Measurements from ENCODE around the gene PCDH7. TPM values are rescaled to one million over a fixed set of nuclear protein-coding genes. Genes with fewer than 3 reads are reported as not detected.

Gene PCDH7
- total RNA-seq, 1 donor from 2014 or later, result 2.8 TPM

DNA sequence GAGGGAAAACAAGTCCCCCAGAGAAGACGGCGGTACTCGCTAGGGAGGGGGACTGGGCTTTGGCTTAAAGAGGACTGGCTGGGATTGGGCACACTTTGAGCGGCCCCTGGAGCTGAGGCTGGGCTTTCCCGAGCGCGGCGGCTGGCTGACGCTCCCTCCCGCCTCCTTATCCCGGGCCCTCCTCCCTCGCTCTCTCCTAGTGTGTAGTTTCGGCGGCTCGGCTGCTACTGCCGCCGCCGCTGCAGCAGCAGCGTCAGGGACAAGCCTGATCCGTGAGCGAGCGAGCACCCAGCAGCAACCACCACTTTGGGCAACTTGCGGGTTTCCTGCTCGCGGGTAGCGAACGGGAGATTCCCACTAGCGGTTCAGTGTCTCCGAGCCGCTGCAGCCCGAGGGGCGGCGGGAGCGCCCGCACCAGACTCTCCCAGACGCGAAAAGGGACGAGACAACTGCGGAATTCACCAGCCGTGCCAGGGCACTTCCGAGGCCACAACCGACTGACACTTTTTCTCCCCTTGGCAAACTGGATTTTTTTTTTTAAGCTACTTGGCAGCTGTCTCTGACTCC is 632 bp upstream of the PCDH7 start:
- Mint-ChIP-seq H3K4me3 (ENCODE audit: unreplicated experiment) (peak overlapping the region; percentile 86), H3K9me3 (ENCODE audit: unreplicated experiment) (peaks cover 20% of the 10 kb centered on the region), H3K27ac (ENCODE audit: unreplicated experiment) (no peak overlapping the region), H3K36me3 (ENCODE audit: unreplicated experiment) (no peaks in the 10 kb centered on the region), H3K27me3 (ENCODE audit: unreplicated experiment) (peaks cover 25% of the 10 kb centered on the region), H3K4me1 (ENCODE audit: low read depth, unreplicated experiment) (peaks cover 17% of the 10 kb centered on the region)
- TF ChIP-seq, protein P1, sequence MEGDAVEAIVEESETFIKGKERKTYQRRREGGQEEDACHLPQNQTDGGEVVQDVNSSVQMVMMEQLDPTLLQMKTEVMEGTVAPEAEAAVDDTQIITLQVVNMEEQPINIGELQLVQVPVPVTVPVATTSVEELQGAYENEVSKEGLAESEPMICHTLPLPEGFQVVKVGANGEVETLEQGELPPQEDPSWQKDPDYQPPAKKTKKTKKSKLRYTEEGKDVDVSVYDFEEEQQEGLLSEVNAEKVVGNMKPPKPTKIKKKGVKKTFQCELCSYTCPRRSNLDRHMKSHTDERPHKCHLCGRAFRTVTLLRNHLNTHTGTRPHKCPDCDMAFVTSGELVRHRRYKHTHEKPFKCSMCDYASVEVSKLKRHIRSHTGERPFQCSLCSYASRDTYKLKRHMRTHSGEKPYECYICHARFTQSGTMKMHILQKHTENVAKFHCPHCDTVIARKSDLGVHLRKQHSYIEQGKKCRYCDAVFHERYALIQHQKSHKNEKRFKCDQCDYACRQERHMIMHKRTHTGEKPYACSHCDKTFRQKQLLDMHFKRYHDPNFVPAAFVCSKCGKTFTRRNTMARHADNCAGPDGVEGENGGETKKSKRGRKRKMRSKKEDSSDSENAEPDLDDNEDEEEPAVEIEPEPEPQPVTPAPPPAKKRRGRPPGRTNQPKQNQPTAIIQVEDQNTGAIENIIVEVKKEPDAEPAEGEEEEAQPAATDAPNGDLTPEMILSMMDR (IDR thresholded peaks at IDR 0.05; ENCODE audit: partially characterized antibody, unreplicated experiment), result no peak
- peak; percentile 67 for DNase-seq

DNA sequence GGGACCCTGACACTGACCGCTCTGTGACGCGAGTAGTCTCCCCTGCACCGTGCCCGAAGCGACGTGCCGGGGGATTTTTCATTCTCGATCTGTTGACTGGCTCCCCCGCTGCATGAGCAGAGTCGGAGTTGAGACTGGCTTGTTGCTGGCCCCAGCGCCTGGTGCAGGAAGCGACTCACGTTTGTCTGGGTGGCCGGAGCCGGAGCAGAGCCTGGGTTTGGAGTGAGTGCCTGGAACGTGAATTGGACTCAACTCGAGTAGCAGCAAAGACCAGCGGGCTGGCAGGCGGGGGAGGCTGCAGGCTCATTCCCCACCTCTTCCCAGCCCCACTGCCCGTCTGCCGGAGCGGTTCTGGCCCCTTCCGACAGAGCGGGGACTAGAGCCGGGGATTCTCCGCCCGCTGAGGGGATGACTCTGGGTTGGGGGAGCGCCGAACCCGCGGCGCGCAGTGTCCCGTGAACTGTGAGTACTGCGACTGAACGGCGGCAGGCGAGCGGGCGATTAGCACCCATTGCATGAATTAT is 554 bp downstream of the PCDH7 start:
- TF ChIP-seq, protein P1 (IDR thresholded peaks at IDR 0.05; ENCODE audit: partially characterized antibody, unreplicated experiment), result no peak
- H3K4me3 Mint-ChIP-seq (ENCODE audit: unreplicated experiment), result peak overlapping the region; percentile 86
- H3K4me1 Mint-ChIP-seq (ENCODE audit: low read depth, unreplicated experiment), result peaks cover 17% of the 10 kb centered on the region
- DNase-seq, result peak; percentile 60
- H3K27ac Mint-ChIP-seq (ENCODE audit: unreplicated experiment), result no peak overlapping the region
- H3K36me3 Mint-ChIP-seq (ENCODE audit: unreplicated experiment), result no peaks in the 10 kb centered on the region
- H3K9me3 Mint-ChIP-seq (ENCODE audit: unreplicated experiment), result peaks cover 20% of the 10 kb centered on the region
- peaks cover 25% of the 10 kb centered on the region for H3K27me3 Mint-ChIP-seq (ENCODE audit: unreplicated experiment)

DNA sequence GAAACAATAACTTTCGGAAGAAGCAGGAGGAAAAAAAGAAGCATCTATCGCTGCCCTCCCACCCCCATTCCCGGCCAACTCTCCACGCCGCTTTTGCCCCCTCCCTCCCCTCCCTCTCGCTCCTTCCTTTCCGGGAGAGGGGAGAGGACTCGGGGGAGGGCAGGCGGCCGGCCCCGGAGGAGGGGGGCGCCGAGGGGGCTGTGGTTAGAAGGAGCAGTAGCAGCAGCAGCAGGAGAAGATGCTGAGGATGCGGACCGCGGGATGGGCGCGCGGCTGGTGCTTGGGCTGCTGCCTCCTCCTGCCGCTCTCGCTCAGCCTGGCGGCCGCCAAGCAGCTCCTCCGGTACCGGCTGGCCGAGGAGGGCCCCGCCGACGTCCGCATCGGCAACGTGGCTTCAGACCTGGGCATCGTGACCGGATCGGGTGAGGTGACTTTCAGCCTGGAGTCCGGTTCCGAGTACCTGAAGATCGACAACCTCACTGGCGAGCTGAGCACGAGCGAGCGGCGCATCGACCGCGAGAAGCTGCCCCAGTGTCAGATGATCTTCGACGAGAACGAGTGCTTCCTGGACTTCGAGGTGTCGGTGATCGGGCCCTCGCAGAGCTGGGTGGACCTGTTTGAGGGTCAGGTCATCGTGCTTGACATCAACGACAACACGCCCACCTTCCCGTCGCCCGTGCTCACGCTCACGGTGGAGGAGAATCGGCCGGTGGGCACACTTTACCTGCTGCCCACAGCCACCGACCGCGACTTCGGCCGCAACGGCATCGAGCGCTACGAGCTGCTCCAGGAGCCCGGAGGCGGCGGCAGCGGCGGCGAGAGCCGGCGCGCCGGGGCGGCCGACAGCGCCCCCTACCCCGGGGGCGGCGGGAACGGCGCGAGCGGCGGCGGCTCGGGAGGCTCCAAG is 1.3 kb downstream of the PCDH7 start:
- peaks cover 13% of the 10 kb centered on the region for H3K4me1 Mint-ChIP-seq (ENCODE audit: low read depth, unreplicated experiment)
- H3K36me3 Mint-ChIP-seq (ENCODE audit: unreplicated experiment), result no peaks in the 10 kb centered on the region
- DNase-seq, result peak; percentile 78
- H3K27ac Mint-ChIP-seq (ENCODE audit: unreplicated experiment), result no peak overlapping the region
- TF ChIP-seq, protein P1 (IDR thresholded peaks at IDR 0.05; ENCODE audit: partially characterized antibody, unreplicated experiment), result peak; percentile 50
- H3K9me3 Mint-ChIP-seq (ENCODE audit: unreplicated experiment), result peaks cover 18% of the 10 kb centered on the region
- peak overlapping the region; percentile 86 for H3K4me3 Mint-ChIP-seq (ENCODE audit: unreplicated experiment)
- H3K27me3 Mint-ChIP-seq (ENCODE audit: unreplicated experiment), result peaks cover 25% of the 10 kb centered on the region

DNA sequence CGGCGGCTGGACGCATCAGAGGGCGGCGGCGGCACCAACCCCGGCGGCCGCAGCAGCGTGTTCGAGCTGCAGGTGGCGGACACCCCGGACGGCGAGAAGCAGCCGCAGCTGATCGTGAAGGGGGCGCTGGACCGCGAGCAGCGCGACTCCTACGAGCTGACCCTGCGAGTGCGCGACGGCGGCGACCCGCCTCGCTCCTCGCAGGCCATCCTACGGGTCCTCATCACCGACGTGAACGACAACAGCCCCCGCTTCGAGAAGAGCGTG is 1.9 kb downstream of the PCDH7 start:
- peaks cover 25% of the 10 kb centered on the region for H3K27me3 Mint-ChIP-seq (ENCODE audit: unreplicated experiment)
- H3K36me3 Mint-ChIP-seq (ENCODE audit: unreplicated experiment), result no peaks in the 10 kb centered on the region
- peaks cover 12% of the 10 kb centered on the region for H3K4me1 Mint-ChIP-seq (ENCODE audit: low read depth, unreplicated experiment)
- no peak overlapping the region for H3K27ac Mint-ChIP-seq (ENCODE audit: unreplicated experiment)
- H3K9me3 Mint-ChIP-seq (ENCODE audit: unreplicated experiment), result peaks cover 18% of the 10 kb centered on the region
- TF ChIP-seq, protein P1 (IDR thresholded peaks at IDR 0.05; ENCODE audit: partially characterized antibody, unreplicated experiment), result peak; percentile 35
- peak overlapping the region; percentile 42 for H3K4me3 Mint-ChIP-seq (ENCODE audit: unreplicated experiment)
- no peak for DNase-seq

Data from glutamatergic neuron (in vitro differentiated cells).